SK-N-SH treated with all-trans-retinoic acid at 6 μM for 48 hours (cell line): ENCODE measurements around the gene PRKCE.

Experiments used
- ATAC-seq: fragments of 200-7000 bp; cut with Tn5 transposase; 3 replicates; pipeline ENCODE4 v1.9.1; 2020; ENCODE audit warnings: mild to moderate bottlenecking, moderate library complexity
- ARNTL ChIP-seq: fragments of 450-650 bp; formaldehyde crosslinking; IDR thresholded peaks from 2 replicates; pipeline ENCODE4 v1.5.0; 2020; ENCODE audit warnings: low read depth, mild to moderate bottlenecking, moderate library complexity, borderline replicate concordance
- BACH2 ChIP-seq: fragments of 250-450 bp; sonication (Bioruptor Pico); IDR thresholded peaks from 2 replicates; pipeline ENCODE4 v1.9.0; 2021; ENCODE audit warnings: mild to moderate bottlenecking, borderline replicate concordance
- CSDC2 ChIP-seq: fragments of 250-450 bp; sonication (Bioruptor Pico); IDR thresholded peaks from 2 replicates; pipeline ENCODE4 v1.5.0; 2020; ENCODE audit warnings: mild to moderate bottlenecking, moderate library complexity
- ESRRG ChIP-seq: fragments of 250-450 bp; sonication (Bioruptor Pico); IDR thresholded peaks from 2 replicates; pipeline ENCODE4 v1.6.1; 2021; ENCODE audit warnings: mild to moderate bottlenecking
- ISL1 ChIP-seq: fragments of 250-450 bp; sonication (Bioruptor Pico); IDR thresholded peaks from 2 replicates; pipeline ENCODE4 v2.1.2; 2022; ENCODE audit warnings: mild to moderate bottlenecking, moderate library complexity
- OSR1 ChIP-seq: fragments of 250-450 bp; sonication (Bioruptor Pico); IDR thresholded peaks from 2 replicates; pipeline ENCODE4 v1.8.0; 2022; ENCODE audit warnings: moderate library complexity, mild to moderate bottlenecking, inconsistent platforms
- PPARA ChIP-seq: fragments of 250-450 bp; sonication (Bioruptor Pico); IDR thresholded peaks from 2 replicates; pipeline ENCODE4 v1.5.0; 2020; ENCODE audit warnings: mild to moderate bottlenecking, borderline replicate concordance
- RARB ChIP-seq: fragments of 250-450 bp; sonication (Bioruptor Pico); IDR thresholded peaks from 2 replicates; pipeline ENCODE4 v1.8.0; 2021; ENCODE audit warnings: mild to moderate bottlenecking, moderate library complexity
- SNAI2 ChIP-seq: fragments of 250-450 bp; sonication (Bioruptor Pico); IDR thresholded peaks from 2 replicates; pipeline ENCODE4 v1.5.0; 2020; ENCODE audit warnings: mild to moderate bottlenecking, moderate library complexity
- TCF4 ChIP-seq: fragments of 250-450 bp; sonication (Bioruptor Pico); IDR thresholded peaks from 2 replicates; pipeline ENCODE4 v1.8.0; 2021; ENCODE audit warnings: mild to moderate bottlenecking, moderate library complexity, borderline replicate concordance
- TOX ChIP-seq: fragments of 250-450 bp; sonication (Bioruptor Pico); IDR thresholded peaks from 2 replicates; pipeline ENCODE4 v1.8.0; 2021; ENCODE audit warnings: mild to moderate bottlenecking, moderate library complexity, borderline replicate concordance
- ZC3H10 ChIP-seq: fragments of 250-450 bp; sonication (Bioruptor Pico); IDR thresholded peaks from 2 replicates; pipeline ENCODE4 v1.5.1; 2021; ENCODE audit warnings: mild to moderate bottlenecking, moderate library complexity
- ZFP3 ChIP-seq: fragments of 250-450 bp; sonication (Bioruptor Pico); IDR thresholded peaks from 2 replicates; pipeline ENCODE4 v1.5.0; 2020; ENCODE audit warnings: mild to moderate bottlenecking, moderate library complexity
- ZNF565 ChIP-seq: fragments of 450-650 bp; formaldehyde crosslinking; conservative IDR thresholded peaks from 2 replicates; pipeline ENCODE4 v1.5.0; 2020; ENCODE audit warnings: low read depth, mild to moderate bottlenecking, moderate library complexity
- ZNF8 ChIP-seq: fragments of 450-650 bp; formaldehyde crosslinking; IDR thresholded peaks from 2 replicates; pipeline ENCODE4 v1.5.0; 2020; ENCODE audit warnings: mild to moderate bottlenecking, moderate library complexity
- TF ChIP-seq, protein P1 (sequence below): fragments of 250-450 bp; sonication (Bioruptor Pico); IDR thresholded peaks from 2 replicates; pipeline ENCODE4 v1.5.0; 2020; ENCODE audit warnings: mild to moderate bottlenecking, moderate library complexity
- TF ChIP-seq, protein P2 (sequence below): fragments of 250-450 bp; sonication (Bioruptor Pico); IDR thresholded peaks from 2 replicates; pipeline ENCODE4 v1.8.0; 2021; ENCODE audit warnings: low read depth, mild to moderate bottlenecking, moderate library complexity, borderline replicate concordance
- TF ChIP-seq, protein P3 (sequence below): fragments of 250-450 bp; sonication (Bioruptor Pico); IDR thresholded peaks from 2 replicates; pipeline ENCODE4 v1.5.1; 2020; ENCODE audit warnings: low read depth, mild to moderate bottlenecking, moderate library complexity
- TF ChIP-seq, protein P4 (sequence below): fragments of 250-450 bp; sonication (Bioruptor Pico); IDR thresholded peaks from 2 replicates; pipeline ENCODE4 v1.8.0; 2020; ENCODE audit warnings: mild to moderate bottlenecking, moderate library complexity, borderline replicate concordance

PRKCE gene

DNA sequence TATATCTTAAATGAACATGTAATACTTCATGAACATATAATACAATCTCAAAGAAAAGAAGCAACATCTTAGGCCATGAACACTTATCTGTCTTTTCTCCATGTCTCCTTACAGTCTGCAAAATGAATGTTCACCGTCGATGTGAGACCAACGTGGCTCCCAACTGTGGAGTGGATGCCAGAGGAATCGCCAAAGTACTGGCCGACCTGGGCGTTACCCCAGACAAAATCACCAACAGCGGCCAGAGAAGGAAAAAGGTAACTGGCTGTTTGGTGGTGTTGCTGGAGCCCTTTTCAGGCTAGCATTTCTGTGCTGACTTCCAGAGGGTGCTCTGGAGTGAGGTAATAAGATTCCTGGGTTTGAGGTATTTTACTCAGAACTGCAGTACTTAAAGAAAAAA, 349.8 kb downstream of the PRKCE start (continued):
- TF ChIP-seq, protein P1, sequence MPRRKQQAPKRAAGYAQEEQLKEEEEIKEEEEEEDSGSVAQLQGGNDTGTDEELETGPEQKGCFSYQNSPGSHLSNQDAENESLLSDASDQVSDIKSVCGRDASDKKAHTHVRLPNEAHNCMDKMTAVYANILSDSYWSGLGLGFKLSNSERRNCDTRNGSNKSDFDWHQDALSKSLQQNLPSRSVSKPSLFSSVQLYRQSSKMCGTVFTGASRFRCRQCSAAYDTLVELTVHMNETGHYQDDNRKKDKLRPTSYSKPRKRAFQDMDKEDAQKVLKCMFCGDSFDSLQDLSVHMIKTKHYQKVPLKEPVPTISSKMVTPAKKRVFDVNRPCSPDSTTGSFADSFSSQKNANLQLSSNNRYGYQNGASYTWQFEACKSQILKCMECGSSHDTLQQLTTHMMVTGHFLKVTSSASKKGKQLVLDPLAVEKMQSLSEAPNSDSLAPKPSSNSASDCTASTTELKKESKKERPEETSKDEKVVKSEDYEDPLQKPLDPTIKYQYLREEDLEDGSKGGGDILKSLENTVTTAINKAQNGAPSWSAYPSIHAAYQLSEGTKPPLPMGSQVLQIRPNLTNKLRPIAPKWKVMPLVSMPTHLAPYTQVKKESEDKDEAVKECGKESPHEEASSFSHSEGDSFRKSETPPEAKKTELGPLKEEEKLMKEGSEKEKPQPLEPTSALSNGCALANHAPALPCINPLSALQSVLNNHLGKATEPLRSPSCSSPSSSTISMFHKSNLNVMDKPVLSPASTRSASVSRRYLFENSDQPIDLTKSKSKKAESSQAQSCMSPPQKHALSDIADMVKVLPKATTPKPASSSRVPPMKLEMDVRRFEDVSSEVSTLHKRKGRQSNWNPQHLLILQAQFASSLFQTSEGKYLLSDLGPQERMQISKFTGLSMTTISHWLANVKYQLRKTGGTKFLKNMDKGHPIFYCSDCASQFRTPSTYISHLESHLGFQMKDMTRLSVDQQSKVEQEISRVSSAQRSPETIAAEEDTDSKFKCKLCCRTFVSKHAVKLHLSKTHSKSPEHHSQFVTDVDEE (CRISPR knock-in tag) = no peak
- TF ChIP-seq CSDC2 (no peak), ZNF8 (no peak), BACH2 (no peak), ZNF565 (CRISPR knock-in tag) (no peak), ZFP3 (no peak), TCF4 (CRISPR knock-in tag) (no peak), ISL1 (no peak)
- TF ChIP-seq, protein P2, sequence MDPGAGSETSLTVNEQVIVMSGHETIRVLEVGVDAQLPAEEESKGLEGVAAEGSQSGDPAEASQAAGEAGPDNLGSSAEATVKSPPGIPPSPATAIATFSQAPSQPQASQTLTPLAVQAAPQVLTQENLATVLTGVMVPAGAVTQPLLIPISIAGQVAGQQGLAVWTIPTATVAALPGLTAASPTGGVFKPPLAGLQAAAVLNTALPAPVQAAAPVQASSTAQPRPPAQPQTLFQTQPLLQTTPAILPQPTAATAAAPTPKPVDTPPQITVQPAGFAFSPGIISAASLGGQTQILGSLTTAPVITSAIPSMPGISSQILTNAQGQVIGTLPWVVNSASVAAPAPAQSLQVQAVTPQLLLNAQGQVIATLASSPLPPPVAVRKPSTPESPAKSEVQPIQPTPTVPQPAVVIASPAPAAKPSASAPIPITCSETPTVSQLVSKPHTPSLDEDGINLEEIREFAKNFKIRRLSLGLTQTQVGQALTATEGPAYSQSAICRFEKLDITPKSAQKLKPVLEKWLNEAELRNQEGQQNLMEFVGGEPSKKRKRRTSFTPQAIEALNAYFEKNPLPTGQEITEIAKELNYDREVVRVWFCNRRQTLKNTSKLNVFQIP = no peak

DNA sequence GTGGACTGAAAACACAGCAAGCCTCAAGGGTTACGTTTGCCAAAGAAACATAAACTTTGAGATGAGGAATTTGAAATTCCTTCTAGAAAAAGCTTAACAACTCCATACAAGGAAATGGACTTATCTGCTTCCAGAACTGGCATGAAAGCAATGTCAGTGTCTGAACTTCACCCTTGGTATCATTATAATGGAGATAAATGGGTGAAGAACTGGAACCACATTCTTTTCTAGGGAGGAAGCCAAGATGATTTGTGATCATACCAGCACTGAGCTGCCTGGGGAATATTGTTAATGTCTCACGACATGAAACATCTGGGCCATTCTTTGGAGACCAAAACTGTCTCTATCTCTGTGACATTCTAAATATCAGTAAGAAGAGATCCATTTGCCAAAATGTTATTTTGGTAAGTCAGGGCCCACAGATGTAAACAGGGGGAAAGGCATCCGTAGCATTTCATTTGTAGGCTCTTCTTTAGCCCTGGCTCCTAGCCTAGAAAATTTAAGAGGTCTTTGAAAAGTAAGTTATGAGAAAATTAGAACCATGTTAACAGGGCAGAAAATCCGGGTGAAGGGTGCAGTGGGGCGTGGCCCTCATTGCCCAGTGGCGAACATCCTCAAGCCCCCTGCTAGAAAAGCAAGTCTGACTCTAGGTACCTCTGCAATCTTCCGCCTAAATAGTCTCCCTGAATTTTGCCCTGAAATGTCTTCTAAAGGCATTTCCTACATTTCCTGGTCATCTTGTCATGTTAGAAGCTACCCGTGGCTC, 350.4 kb downstream of the PRKCE start:
- TF ChIP-seq ZNF8 (no peak), ISL1 (peak; percentile 58)
- ATAC-seq = peak; percentile 65

DNA sequence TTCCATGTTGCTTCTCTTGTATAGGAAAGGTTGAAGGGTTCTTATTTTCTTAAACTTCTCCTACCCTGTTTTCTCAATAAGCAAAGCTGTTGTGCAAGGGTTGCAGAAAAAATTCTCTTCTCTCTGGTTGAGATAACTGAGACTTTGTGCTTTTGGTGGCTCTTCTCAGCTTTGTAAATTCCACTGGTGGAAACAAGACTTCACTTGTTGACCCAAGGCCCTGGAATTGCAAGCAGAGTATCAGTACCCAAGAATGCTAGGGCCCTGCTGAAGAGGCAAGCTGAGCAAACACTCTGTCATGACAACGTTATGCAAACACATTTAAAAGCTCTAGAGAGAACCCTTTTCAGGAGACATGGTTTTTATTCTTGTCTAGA, 351.0 kb downstream of the PRKCE start:
- TF ChIP-seq, protein P2 = no peak
- TF ChIP-seq SNAI2 (CRISPR knock-in tag) (no peak), TOX (no peak), PPARA (CRISPR knock-in tag) (no peak)
- no peak for ATAC-seq

DNA sequence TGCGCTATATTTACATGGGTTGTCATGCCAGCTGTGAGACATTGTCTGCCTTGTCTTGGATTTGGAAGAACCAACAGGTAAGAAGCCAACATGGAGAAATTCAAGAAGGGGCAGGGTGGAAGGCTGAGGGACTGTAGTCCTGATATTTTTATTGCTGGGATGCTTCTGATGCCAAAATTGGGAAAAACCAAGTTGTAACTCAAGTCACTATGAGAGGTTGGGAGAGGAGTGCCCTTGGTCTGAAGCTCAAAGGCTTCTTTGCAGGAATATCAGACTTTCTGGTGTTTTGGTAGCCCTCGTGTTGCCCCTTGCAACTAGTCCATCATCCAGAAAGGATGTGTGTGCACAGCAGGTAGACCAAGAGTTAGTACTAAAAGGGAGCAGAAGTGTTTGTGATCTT, 351.5 kb downstream of the PRKCE start:
- ATAC-seq = no peak
- TF ChIP-seq, protein P3, sequence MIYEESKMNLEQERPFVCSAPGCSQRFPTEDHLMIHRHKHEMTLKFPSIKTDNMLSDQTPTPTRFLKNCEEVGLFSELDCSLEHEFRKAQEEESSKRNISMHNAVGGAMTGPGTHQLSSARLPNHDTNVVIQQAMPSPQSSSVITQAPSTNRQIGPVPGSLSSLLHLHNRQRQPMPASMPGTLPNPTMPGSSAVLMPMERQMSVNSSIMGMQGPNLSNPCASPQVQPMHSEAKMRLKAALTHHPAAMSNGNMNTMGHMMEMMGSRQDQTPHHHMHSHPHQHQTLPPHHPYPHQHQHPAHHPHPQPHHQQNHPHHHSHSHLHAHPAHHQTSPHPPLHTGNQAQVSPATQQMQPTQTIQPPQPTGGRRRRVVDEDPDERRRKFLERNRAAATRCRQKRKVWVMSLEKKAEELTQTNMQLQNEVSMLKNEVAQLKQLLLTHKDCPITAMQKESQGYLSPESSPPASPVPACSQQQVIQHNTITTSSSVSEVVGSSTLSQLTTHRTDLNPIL = no peak
- no peak for TF ChIP-seq ARNTL (CRISPR knock-in tag)
- no peak for TF ChIP-seq ESRRG (CRISPR knock-in tag)
- TF ChIP-seq, protein P2 = no peak
- TF ChIP-seq ZFP3 = no peak
- no peak for TF ChIP-seq SNAI2 (CRISPR knock-in tag)
- TF ChIP-seq OSR1 (CRISPR knock-in tag) = no peak
- TF ChIP-seq RARB (CRISPR knock-in tag) = no peak
- no peak for TF ChIP-seq TCF4 (CRISPR knock-in tag)
- no peak for TF ChIP-seq TOX
- TF ChIP-seq ZC3H10 (CRISPR knock-in tag) = no peak
- no peak for TF ChIP-seq ISL1
- TF ChIP-seq, protein P4, sequence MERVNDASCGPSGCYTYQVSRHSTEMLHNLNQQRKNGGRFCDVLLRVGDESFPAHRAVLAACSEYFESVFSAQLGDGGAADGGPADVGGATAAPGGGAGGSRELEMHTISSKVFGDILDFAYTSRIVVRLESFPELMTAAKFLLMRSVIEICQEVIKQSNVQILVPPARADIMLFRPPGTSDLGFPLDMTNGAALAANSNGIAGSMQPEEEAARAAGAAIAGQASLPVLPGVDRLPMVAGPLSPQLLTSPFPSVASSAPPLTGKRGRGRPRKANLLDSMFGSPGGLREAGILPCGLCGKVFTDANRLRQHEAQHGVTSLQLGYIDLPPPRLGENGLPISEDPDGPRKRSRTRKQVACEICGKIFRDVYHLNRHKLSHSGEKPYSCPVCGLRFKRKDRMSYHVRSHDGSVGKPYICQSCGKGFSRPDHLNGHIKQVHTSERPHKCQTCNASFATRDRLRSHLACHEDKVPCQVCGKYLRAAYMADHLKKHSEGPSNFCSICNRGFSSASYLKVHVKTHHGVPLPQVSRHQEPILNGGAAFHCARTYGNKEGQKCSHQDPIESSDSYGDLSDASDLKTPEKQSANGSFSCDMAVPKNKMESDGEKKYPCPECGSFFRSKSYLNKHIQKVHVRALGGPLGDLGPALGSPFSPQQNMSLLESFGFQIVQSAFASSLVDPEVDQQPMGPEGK (CRISPR knock-in tag) = no peak
- TF ChIP-seq, protein P1 (CRISPR knock-in tag) = no peak
